Endothelial cell of umbilical vein (primary cell): ENCODE measurements around the gene CDCA3.

Source experiments
- POLR2A ChIP-seq: IDR thresholded peaks from 2 replicates; pipeline ENCODE4 v1.6.1; 2012; ENCODE audit warnings: low read depth, mild to moderate bottlenecking, control low read depth, low read length
- TF ChIP-seq, protein P1 (sequence below), 2 donors: IDR thresholded peaks; 1 replicate in 1 of 2; 2 replicates in 1 of 2; pipeline ENCODE4 v1.5.1; 2011; ENCODE audit warnings: low read length in 2 of 2, mild to moderate bottlenecking in 2 of 2, moderate library complexity in 2 of 2, control low read depth in 1 of 2, inconsistent platforms in 1 of 2, low read depth in 1 of 2; ENCODE audit not compliant: insufficient read depth in 1 of 2; ENCODE audit errors: extremely low read depth in 1 of 2

DNA sequence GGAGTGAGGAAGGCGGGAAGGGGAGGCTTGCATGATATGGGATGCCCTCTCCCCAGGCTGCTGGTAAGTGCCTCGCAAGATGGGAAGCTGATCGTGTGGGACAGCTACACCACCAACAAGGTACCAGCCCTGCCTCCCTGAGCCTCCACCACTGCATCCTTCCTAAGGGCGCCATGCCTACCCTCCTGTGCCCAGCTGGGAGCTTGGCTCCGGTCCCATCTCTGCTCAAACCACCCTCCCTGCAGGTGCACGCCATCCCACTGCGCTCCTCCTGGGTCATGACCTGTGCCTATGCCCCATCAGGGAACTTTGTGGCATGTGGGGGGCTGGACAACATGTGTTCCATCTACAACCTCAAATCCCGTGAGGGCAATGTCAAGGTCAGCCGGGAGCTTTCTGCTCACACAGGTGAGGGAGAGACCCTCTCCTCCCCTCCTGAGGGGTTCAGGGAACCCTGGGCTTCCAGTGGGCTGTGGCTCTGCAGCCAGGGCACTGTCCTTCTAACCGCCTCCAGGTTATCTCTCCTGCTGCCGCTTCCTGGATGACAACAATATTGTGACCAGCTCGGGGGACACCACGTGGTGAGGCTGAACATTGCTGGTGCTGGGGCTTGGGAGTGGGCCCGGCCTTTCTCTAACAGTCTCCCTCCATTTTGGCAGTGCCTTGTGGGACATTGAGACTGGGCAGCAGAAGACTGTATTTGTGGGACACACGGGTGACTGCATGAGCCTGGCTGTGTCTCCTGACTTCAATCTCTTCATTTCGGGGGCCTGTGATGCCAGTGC lies 7.8 kb downstream of the CDCA3 start:
- TF ChIP-seq, protein P1, sequence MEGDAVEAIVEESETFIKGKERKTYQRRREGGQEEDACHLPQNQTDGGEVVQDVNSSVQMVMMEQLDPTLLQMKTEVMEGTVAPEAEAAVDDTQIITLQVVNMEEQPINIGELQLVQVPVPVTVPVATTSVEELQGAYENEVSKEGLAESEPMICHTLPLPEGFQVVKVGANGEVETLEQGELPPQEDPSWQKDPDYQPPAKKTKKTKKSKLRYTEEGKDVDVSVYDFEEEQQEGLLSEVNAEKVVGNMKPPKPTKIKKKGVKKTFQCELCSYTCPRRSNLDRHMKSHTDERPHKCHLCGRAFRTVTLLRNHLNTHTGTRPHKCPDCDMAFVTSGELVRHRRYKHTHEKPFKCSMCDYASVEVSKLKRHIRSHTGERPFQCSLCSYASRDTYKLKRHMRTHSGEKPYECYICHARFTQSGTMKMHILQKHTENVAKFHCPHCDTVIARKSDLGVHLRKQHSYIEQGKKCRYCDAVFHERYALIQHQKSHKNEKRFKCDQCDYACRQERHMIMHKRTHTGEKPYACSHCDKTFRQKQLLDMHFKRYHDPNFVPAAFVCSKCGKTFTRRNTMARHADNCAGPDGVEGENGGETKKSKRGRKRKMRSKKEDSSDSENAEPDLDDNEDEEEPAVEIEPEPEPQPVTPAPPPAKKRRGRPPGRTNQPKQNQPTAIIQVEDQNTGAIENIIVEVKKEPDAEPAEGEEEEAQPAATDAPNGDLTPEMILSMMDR (IDR thresholded peaks at IDR 0.05; ENCODE audit: extremely low read depth in 1 of 2, insufficient read depth in 1 of 2, low read depth in 1 of 2, low read length in 2 of 2) = no peak
- no peak for TF ChIP-seq POLR2A
